Endodermal cell (in vitro differentiated cells): ENCODE data around the gene MANEAL. TPM values are rescaled to one million over a fixed set of nuclear protein-coding genes. Genes with fewer than 3 reads are reported as not detected.

ENCODE experiments used
- DNase-seq: peaks from one replicate; pipeline ENCODE4 v3.0.0-alpha.2; 2017
- H3K27ac ChIP-seq: 2 replicates; pipeline ENCODE4 v1.5.1; 2013; ENCODE audit warnings: mild to moderate bottlenecking, low read depth, low read length, moderate library complexity
- H3K27me3 ChIP-seq: 2 replicates; pipeline ENCODE4 v1.6.1; 2013; ENCODE audit warnings: mild to moderate bottlenecking, low read length, moderate library complexity; ENCODE audit not compliant: insufficient read depth, control insufficient read depth, poor library complexity, severe bottlenecking
- H3K36me3 ChIP-seq: 2 replicates; pipeline ENCODE4 v1.7.0; 2013; ENCODE audit warnings: mild to moderate bottlenecking, low read length, moderate library complexity; ENCODE audit not compliant: control insufficient read depth, insufficient read depth
- H3K4me1 ChIP-seq: one replicate; pipeline ENCODE4 v1.7.0; 2013; ENCODE audit warnings: low read length; ENCODE audit not compliant: control insufficient read depth, insufficient read depth
- H3K4me3 ChIP-seq: 2 replicates; pipeline ENCODE4 v1.5.1; 2013; ENCODE audit warnings: mild to moderate bottlenecking, low read length, moderate library complexity
- H3K9ac ChIP-seq: 2 replicates; pipeline ENCODE4 v1.6.1; 2013; ENCODE audit warnings: mild to moderate bottlenecking, low read length, moderate library complexity; ENCODE audit not compliant: poor library complexity, severe bottlenecking; ENCODE audit errors: extremely low read depth
- H3K9me3 ChIP-seq: 2 replicates; pipeline ENCODE4 v1.6.1; 2013; ENCODE audit warnings: mild to moderate bottlenecking, low read length, moderate library complexity; ENCODE audit not compliant: control insufficient read depth
- H3K27ac Mint-ChIP-seq: 2 replicates; pipeline ENCODE4 v1.8.0; 2020; ENCODE audit warnings: mixed read lengths
- H3K27me3 Mint-ChIP-seq: 2 replicates; pipeline ENCODE4 v1.8.0; 2021; ENCODE audit warnings: mild to moderate bottlenecking, mixed read lengths; ENCODE audit not compliant: insufficient read depth
- H3K36me3 Mint-ChIP-seq: 2 replicates; pipeline ENCODE4 v1.8.0; 2020; ENCODE audit warnings: low read depth, mixed read lengths
- H3K4me1 Mint-ChIP-seq: 2 replicates; pipeline ENCODE4 v1.8.0; 2020; ENCODE audit warnings: mixed read lengths
- H3K4me3 Mint-ChIP-seq: 2 replicates; pipeline ENCODE4 v1.8.0; 2020; ENCODE audit warnings: mild to moderate bottlenecking, moderate library complexity, mixed read lengths
- H3K9me3 Mint-ChIP-seq: 2 replicates; pipeline ENCODE4 v1.8.0; 2020; ENCODE audit warnings: mild to moderate bottlenecking, mixed read lengths
- WGBS, 2 experiments: methylation state at CpG; one replicate each; pipeline versions ENCODE4 v1.1.5 to v1.1.7; 2013; ENCODE audit warnings: missing lambda C conversion rate in 2 of 2, mixed read lengths in 1 of 2; ENCODE audit not compliant: insufficient coverage in 1 of 2, insufficient read length in 1 of 2; 5-methylcytosine and 5-hydroxymethylcytosine counted together
- total RNA-seq, 2 donors: library from RNA; stranded (reverse); fragmentation: NEBNext Ultra II Directional in 1 of 2; extraction: Animal tissue kit (Norgen Biotek cat#: 25700) in 1 of 2; gene quantifications; 2 replicates in 1 of 2; 3 replicates in 1 of 2; pipeline ENCODE4 v1.2.1, GENCODE V29; 2021
- TF ChIP-seq, protein P1 (sequence below): fragments of 200-600 bp; sonication (generic); conservative IDR thresholded peaks from 2 replicates; pipeline ENCODE4 v1.5.0; 2021; ENCODE audit warnings: antibody characterized with exemption, mild to moderate bottlenecking

Gene MANEAL
- total RNA-seq, 2 donors from 2014 or later = 7.0 to 9.6 TPM

GRCh38 chr1:37845786-37846185, 52.1 kb downstream of the MANEAL start:
- Histone ChIP-seq H3K9ac (no peak overlapping the region), H3K36me3 (no peaks in the 10 kb centered on the region), H3K9me3 (no peaks in the 10 kb centered on the region), H3K27ac (no peak overlapping the region), H3K27me3 (no peaks in the 10 kb centered on the region), H3K4me3 (no peak overlapping the region), H3K4me1 (peaks cover 8% of the 10 kb centered on the region)
- Mint-ChIP-seq H3K4me1 (peaks cover 22% of the 10 kb centered on the region), H3K4me3 (no peak overlapping the region), H3K27ac (no peak overlapping the region), H3K36me3 (peaks cover 11% of the 10 kb centered on the region), H3K27me3 (no peaks in the 10 kb centered on the region), H3K9me3 (no peaks in the 10 kb centered on the region)
- TF ChIP-seq, protein P1, sequence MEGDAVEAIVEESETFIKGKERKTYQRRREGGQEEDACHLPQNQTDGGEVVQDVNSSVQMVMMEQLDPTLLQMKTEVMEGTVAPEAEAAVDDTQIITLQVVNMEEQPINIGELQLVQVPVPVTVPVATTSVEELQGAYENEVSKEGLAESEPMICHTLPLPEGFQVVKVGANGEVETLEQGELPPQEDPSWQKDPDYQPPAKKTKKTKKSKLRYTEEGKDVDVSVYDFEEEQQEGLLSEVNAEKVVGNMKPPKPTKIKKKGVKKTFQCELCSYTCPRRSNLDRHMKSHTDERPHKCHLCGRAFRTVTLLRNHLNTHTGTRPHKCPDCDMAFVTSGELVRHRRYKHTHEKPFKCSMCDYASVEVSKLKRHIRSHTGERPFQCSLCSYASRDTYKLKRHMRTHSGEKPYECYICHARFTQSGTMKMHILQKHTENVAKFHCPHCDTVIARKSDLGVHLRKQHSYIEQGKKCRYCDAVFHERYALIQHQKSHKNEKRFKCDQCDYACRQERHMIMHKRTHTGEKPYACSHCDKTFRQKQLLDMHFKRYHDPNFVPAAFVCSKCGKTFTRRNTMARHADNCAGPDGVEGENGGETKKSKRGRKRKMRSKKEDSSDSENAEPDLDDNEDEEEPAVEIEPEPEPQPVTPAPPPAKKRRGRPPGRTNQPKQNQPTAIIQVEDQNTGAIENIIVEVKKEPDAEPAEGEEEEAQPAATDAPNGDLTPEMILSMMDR = no peak
- 83 to 90% methylated on average over 1 to 3 of the region's 3 CpGs for WGBS, 2 experiments
- DNase-seq = no peak

DNA sequence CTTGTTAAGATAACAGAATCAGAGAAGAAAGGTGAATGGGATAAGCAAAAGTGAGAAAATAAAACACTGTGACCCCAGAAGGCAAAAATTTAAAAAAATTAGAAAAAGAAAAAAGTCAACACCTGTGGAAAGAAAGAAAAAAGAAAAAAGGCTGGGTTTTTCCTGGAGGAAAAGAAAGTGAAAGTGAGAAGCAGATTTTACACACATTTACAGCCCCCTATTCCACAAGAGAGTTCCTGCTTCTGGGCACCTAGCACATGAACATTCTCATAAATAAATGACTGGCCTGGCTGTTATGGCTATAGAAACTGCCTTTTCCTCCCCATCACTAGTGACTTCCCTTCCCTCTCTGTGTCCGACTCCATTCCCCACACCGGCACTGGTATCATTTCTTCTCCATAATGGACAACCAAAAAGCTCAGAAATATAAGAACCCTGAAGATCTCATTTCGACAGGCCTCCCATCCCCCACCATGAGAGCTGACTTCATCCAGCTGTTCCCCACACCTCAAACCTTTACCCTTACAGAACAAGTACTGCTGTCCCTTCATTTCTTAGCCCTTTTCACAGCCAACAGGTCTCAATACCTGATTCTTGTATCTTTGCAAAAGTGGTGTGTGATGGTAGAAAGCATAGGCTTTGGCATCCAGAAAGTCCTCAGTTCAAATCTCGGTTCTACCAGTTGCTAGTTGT, 53.1 kb downstream of the MANEAL start:
- Mint-ChIP-seq H3K4me1 (peaks cover 22% of the 10 kb centered on the region), H3K4me3 (no peak overlapping the region), H3K9me3 (no peaks in the 10 kb centered on the region), H3K27ac (no peak overlapping the region), H3K36me3 (peaks cover 11% of the 10 kb centered on the region), H3K27me3 (no peaks in the 10 kb centered on the region)
- Histone ChIP-seq H3K9ac (no peak overlapping the region), H3K27me3 (no peaks in the 10 kb centered on the region), H3K36me3 (no peaks in the 10 kb centered on the region), H3K27ac (no peak overlapping the region), H3K4me1 (peaks cover 8% of the 10 kb centered on the region), H3K4me3 (no peak overlapping the region), H3K9me3 (no peaks in the 10 kb centered on the region)
- no peak for DNase-seq
- TF ChIP-seq, protein P1 = no peak
- WGBS, 2 experiments = 93% methylated on average over 3 to 4 of the region's 4 CpGs

- no peak overlapping the region for H3K4me3 Mint-ChIP-seq
- Histone ChIP-seq H3K4me3 (no peak overlapping the region), H3K36me3 (no peaks in the 10 kb centered on the region), H3K4me1 (peaks cover under 1% of the 10 kb centered on the region), H3K27ac (no peak overlapping the region), H3K27me3 (no peaks in the 10 kb centered on the region), H3K9me3 (no peaks in the 10 kb centered on the region), H3K9ac (no peak overlapping the region)
- H3K4me1 Mint-ChIP-seq = peaks cover 8% of the 10 kb centered on the region
- no peaks in the 10 kb centered on the region for H3K27me3 Mint-ChIP-seq
- WGBS, 2 experiments = 77 to 91% methylated on average over 3 of the region's 3 CpGs
- H3K36me3 Mint-ChIP-seq = peaks cover 19% of the 10 kb centered on the region
- no peak for DNase-seq
- no peak overlapping the region for H3K27ac Mint-ChIP-seq
- TF ChIP-seq, protein P1 = no peak
- H3K9me3 Mint-ChIP-seq = no peaks in the 10 kb centered on the region
These were observed 55.8 kb downstream of the MANEAL start for GRCh38 chr1:37849480-37849879.
